Measurements from ENCODE around the gene DYNC1LI1. TPM values are rescaled to one million over a fixed set of nuclear protein-coding genes. Genes with fewer than 3 reads are reported as not detected.

The DYNC1LI1 gene
- total RNA-seq, 1 experiment from 2014 or later, result 42.8 TPM

GRCh38 chr3:32592011-32592410, 21.4 kb upstream of the DYNC1LI1 start:
- H3K9me3 Mint-ChIP-seq, result no peaks in the 10 kb centered on the region
- peak; percentile 46 for ATAC-seq
- DNase-seq (ENCODE audit: low spot score), result no peak
- peaks cover 43% of the 10 kb centered on the region for H3K4me1 Mint-ChIP-seq
- H3K27me3 Mint-ChIP-seq (ENCODE audit: low read depth), result peaks cover 65% of the 10 kb centered on the region
- TF ChIP-seq KAT7 (CRISPR knock-in tag; IDR thresholded peaks at IDR 0.05; ENCODE audit: borderline replicate concordance) (no peak), ZNF425 (CRISPR knock-in tag; conservative IDR thresholded peaks at IDR 0.05) (no peak), ZNF416 (CRISPR knock-in tag; IDR thresholded peaks at IDR 0.05) (no peak), NR2C2 (CRISPR knock-in tag; IDR thresholded peaks at IDR 0.05) (no peak), SP1 (CRISPR knock-in tag; conservative IDR thresholded peaks at IDR 0.05) (no peak), MAX (CRISPR knock-in tag; IDR thresholded peaks at IDR 0.05) (no peak), SMAD4 (CRISPR knock-in tag; IDR thresholded peaks at IDR 0.05) (no peak), USF2 (CRISPR knock-in tag; IDR thresholded peaks at IDR 0.05) (no peak), MLX (CRISPR knock-in tag; IDR thresholded peaks at IDR 0.05) (no peak), OVOL2 (CRISPR knock-in tag; IDR thresholded peaks at IDR 0.05; ENCODE audit: borderline replicate concordance) (no peak), ZBTB21 (CRISPR knock-in tag; IDR thresholded peaks at IDR 0.05; ENCODE audit: borderline replicate concordance) (no peak), TEAD1 (CRISPR knock-in tag; IDR thresholded peaks at IDR 0.05) (no peak), GRHL2 (CRISPR knock-in tag; IDR thresholded peaks at IDR 0.05; ENCODE audit: insufficient replicate concordance, severe bottlenecking) (no peak), HMGXB4 (CRISPR knock-in tag; IDR thresholded peaks at IDR 0.05) (no peak), ZNF532 (CRISPR knock-in tag; IDR thresholded peaks at IDR 0.05; ENCODE audit: borderline replicate concordance) (no peak), JUN (CRISPR knock-in tag; IDR thresholded peaks at IDR 0.05) (no peak), TP53 (CRISPR knock-in tag; IDR thresholded peaks at IDR 0.05) (no peak), ATF1 (CRISPR knock-in tag; IDR thresholded peaks at IDR 0.05) (no peak), ERG (CRISPR knock-in tag; IDR thresholded peaks at IDR 0.05) (no peak)
- CTCF ChIA-PET, result interaction anchor here (1.2 to 1.8 kb wide), 3 partner anchors 10 to 189 kb away, joined by 3 read pairs; no protein-coding TSS in a partner anchor
- H3K36me3 Mint-ChIP-seq, result no peaks in the 10 kb centered on the region
- POLR2A ChIA-PET, result interaction anchor here (1.4 kb wide), 1 partner anchor 22 kb away, joined by 4 read pairs; no protein-coding TSS in a partner anchor
- peak overlapping the region; percentile 17 for H3K4me3 Mint-ChIP-seq
- no peak overlapping the region for H3K27ac Mint-ChIP-seq

Measured in WTC11 (cell line).